Upper lobe of right lung (tissue), 1 donor: ENCODE results near the gene LILRB4. TPM values are rescaled to one million over a fixed set of nuclear protein-coding genes. Genes with fewer than 3 reads are reported as not detected.
A peak's percentile ranks its signal among the peaks of the same experiment; 100 is the strongest.
"Not testable (repeated sequence)": the region's sequence is repeated elsewhere in the genome, so short reads cannot be mapped to it uniquely, and the experiment has no call there.

Source experiments
- ATAC-seq: fragments of 200-7000 bp; cut with Tn5 transposase; one replicate; pipeline ENCODE4 v1.9.1; 2020; ENCODE audit warnings: mild to moderate bottlenecking, moderate library complexity
- DNase-seq: peaks from one replicate; pipeline ENCODE4 v3.0.0-alpha.2; 2020
- H3K27ac ChIP-seq: fragments of 200-600 bp; one replicate; pipeline ENCODE4 v1.8.0; 2022
- H3K27me3 ChIP-seq: fragments of 200-600 bp; one replicate; pipeline ENCODE4 v1.8.0; 2022; ENCODE audit warnings: mild to moderate bottlenecking
- H3K36me3 ChIP-seq: fragments of 200-600 bp; one replicate; pipeline ENCODE4 v1.8.0; 2022
- H3K4me1 ChIP-seq: fragments of 200-600 bp; one replicate; pipeline ENCODE4 v1.8.0; 2022
- H3K4me3 ChIP-seq: fragments of 200-600 bp; one replicate; pipeline ENCODE4 v1.8.0; 2022; ENCODE audit warnings: mild to moderate bottlenecking
- H3K9me3 ChIP-seq: fragments of 200-600 bp; one replicate; pipeline ENCODE4 v1.8.0; 2022
- CTCF ChIP-seq: fragments of 200-600 bp; IDR thresholded peaks from one replicate; pipeline ENCODE4 v1.8.0; 2022; ENCODE audit warnings: antibody characterized with exemption
- intact Hi-C: fragments of 100-400 bp; cut with DNase I; formaldehyde crosslinking; loops from one replicate; pipeline ENCODE4 v1.11.0; 2022
- total RNA-seq: library from RNA; stranded (reverse); fragmentation: NEBNext Ultra II Directional; extraction: Animal tissue kit (Norgen Biotek cat#: 25700); gene quantifications from one replicate; pipeline ENCODE4 v1.2.1, GENCODE V29; 2021
- donor health status: DM: no; HTN: yes; CAD: no; lungs with severe emphysema.

LILRB4 gene
- total RNA-seq, 1 donor from 2014 or later: 29.8 TPM

GRCh38 chr19:54696117-54696548 is 33.3 kb downstream of the LILRB4 start:
- Histone ChIP-seq H3K27me3 (peaks cover 11% of the 10 kb centered on the region), H3K9me3 (no peaks in the 10 kb centered on the region), H3K4me3 (no peak overlapping the region), H3K27ac (no peak overlapping the region), H3K36me3 (no peaks in the 10 kb centered on the region), H3K4me1 (no peaks in the 10 kb centered on the region)
- intact Hi-C loops: no loop called here
- TF ChIP-seq CTCF: no peak
- DNase-seq (no peak), ATAC-seq (peak; percentile 16)

DNA sequence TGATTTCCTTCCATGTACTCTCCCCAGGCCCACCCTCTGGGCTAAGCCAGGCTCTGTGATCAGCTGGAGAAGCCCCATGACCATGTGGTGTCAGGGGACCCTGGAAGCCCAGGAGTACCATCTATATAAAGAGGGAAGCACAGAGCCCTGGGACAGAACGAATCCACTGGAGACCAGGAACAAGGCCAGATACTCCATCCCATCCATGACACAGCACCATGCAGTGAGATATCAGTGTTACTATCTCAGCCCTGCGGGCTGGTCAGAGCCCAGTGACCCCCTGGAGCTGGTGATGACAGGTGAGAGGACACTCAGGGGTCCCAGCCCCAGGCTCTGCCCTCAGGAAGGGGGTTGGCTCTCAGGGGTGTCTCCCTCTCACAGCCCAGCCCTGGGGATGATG is 34.0 kb downstream of the LILRB4 start:
- DNase-seq: no peak
- Histone ChIP-seq H3K27ac (no peak overlapping the region), H3K36me3 (no peaks in the 10 kb centered on the region), H3K9me3 (no peaks in the 10 kb centered on the region), H3K4me1 (no peaks in the 10 kb centered on the region), H3K4me3 (no peak overlapping the region), H3K27me3 (peaks cover 11% of the 10 kb centered on the region)
- TF ChIP-seq CTCF: no peak
- intact Hi-C loops: no loop called here
- ATAC-seq: peak; percentile 8

DNA sequence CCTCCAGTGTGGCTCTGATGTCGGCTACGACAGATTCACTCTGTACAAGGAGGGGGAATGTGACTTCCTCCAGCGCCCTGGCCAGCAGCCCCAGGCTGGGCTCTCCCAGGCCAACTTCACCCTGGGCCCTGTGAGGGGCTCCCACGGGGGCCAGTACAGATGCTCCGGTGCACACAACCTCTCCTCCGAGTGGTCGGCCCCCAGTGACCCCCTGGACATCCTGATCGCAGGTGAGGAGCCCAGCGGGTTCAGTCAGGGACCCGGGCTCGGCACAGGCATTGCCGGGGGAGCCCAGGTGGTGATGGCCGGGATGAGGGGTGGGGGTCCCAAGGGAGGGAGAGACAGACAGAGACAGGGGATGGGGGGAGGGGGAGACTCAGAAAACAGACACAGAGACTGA is 34.9 kb downstream of the LILRB4 start:
- H3K4me3 ChIP-seq, DNase-seq, H3K27ac ChIP-seq, H3K4me1 ChIP-seq, ATAC-seq, H3K36me3 ChIP-seq, intact Hi-C loops, H3K9me3 ChIP-seq: not testable (repeated sequence)
- peaks cover 11% of the 10 kb centered on the region for H3K27me3 ChIP-seq

- no peaks in the 10 kb centered on the region for H3K36me3 ChIP-seq
- intact Hi-C loops: no loop called here
- H3K27ac ChIP-seq: no peak overlapping the region
- H3K27me3 ChIP-seq: peaks cover 5% of the 10 kb centered on the region
- ATAC-seq (no peak), DNase-seq (no peak)
- no peaks in the 10 kb centered on the region for H3K9me3 ChIP-seq
- no peaks in the 10 kb centered on the region for H3K4me1 ChIP-seq
- H3K4me3 ChIP-seq: no peak overlapping the region
- no peak for TF ChIP-seq CTCF
Observed at GRCh38 chr19:54704928-54705327, 42.1 kb downstream of the LILRB4 start.

DNA sequence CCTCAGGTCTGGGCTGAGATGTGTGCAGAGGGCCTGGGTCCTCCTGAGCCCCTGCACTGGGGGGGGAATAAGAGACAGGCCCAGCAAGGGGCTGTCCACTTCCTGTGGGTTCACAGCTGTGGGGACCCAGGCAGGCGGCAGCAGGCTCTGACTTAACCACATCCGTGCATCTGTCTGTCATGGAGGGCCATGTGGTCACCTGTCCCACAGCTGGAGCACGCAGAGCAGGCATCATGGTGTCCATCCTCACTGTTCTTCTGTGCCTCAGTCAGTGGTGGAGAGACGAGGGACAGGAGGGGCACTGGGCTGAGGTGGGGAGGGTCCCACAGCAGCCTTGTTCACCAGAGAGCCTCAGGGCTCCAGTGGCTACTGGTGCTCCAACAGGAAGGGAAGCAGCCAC is 45.2 kb downstream of the LILRB4 start:
- DNase-seq: no peak
- peak; percentile 38 for ATAC-seq
- no peaks in the 10 kb centered on the region for H3K4me1 ChIP-seq
- H3K9me3 ChIP-seq: no peaks in the 10 kb centered on the region
- H3K36me3 ChIP-seq: no peaks in the 10 kb centered on the region
- intact Hi-C loops: no loop called here
- TF ChIP-seq CTCF: no peak
- H3K4me3 ChIP-seq: no peak overlapping the region
- no peaks in the 10 kb centered on the region for H3K27me3 ChIP-seq
- H3K27ac ChIP-seq: no peak overlapping the region

GRCh38 chr19:54708781-54709180 is 46.0 kb downstream of the LILRB4 start:
- Histone ChIP-seq H3K4me1 (no peaks in the 10 kb centered on the region), H3K4me3 (no peak overlapping the region), H3K9me3 (no peaks in the 10 kb centered on the region), H3K36me3 (no peaks in the 10 kb centered on the region), H3K27ac (no peak overlapping the region), H3K27me3 (no peaks in the 10 kb centered on the region)
- intact Hi-C loops: no loop called here
- ATAC-seq (peak; percentile 22), DNase-seq (no peak)
- no peak for TF ChIP-seq CTCF
